T-cell (primary cell): Measurements from ENCODE around the gene EPS8L2. TPM values are rescaled to one million over a fixed set of nuclear protein-coding genes. Genes with fewer than 3 reads are reported as not detected.

ENCODE experiments used
- ATAC-seq, 4 experiments: fragments of 200-7000 bp in 3 of 4; fragments of 150-1000 bp in 1 of 4; cut with Tn5 transposase; replicated peaks in 1 of 4; 1 replicate in 3 of 4; 2 replicates in 1 of 4; pipeline ENCODE4 v1.10.0; 2021; ENCODE audit warnings: moderate library complexity in 3 of 4, mild to moderate bottlenecking in 2 of 4, moderate number of reproducible peaks in 1 of 4
- CTCF ChIA-PET, 2 donors: fragments of 300-600 bp; sonication (Branson Sonifier 250); formaldehyde crosslinking; loops; one replicate each; lab custom pipeline; 2022; ENCODE audit warnings: antibody characterized with exemption in 2 of 2; lab: Charles Lee
- POLR2A ChIA-PET, 2 donors: fragments of 300-600 bp; sonication (Branson Sonifier 250); formaldehyde crosslinking; loops; one replicate each; lab custom pipeline; 2022; ENCODE audit warnings: antibody characterized with exemption in 2 of 2; lab: Charles Lee
- DNase-seq, 35 experiments: peaks; one replicate each; pipeline versions ENCODE4 v3.0.0 to v3.0.0-alpha.2; 2013 to 2023
- H3K27ac ChIP-seq: one replicate; pipeline ENCODE4 v1.5.1; 2013; ENCODE audit warnings: low read length
- H3K27me3 ChIP-seq, 2 experiments: replicated peaks in 1 of 2; 1 replicate in 1 of 2; 2 replicates in 1 of 2; pipeline versions ENCODE4 v1.6.1 to v1.7.0; 2013; ENCODE audit warnings: low read length in 1 of 2, mixed read lengths in 1 of 2; ENCODE audit not compliant: control insufficient read depth in 2 of 2, insufficient read depth in 2 of 2; ENCODE audit errors: extremely low read depth in 1 of 2
- H3K36me3 ChIP-seq, 2 donors: 1 replicate in 1 of 2; 2 replicates in 1 of 2; pipeline versions ENCODE4 v1.6.1 to v1.7.0; 2013; ENCODE audit warnings: low read length in 1 of 2; ENCODE audit not compliant: control insufficient read depth in 2 of 2, insufficient read depth in 1 of 2; ENCODE audit errors: extremely low read depth in 1 of 2
- H3K4me1 ChIP-seq, 2 experiments: 1 replicate in 1 of 2; 2 replicates in 1 of 2; pipeline versions ENCODE4 v1.6.1 to v1.7.0; 2013; ENCODE audit warnings: low read length in 2 of 2, mixed read lengths in 1 of 2; ENCODE audit not compliant: insufficient read depth in 2 of 2, control insufficient read depth in 1 of 2; ENCODE audit errors: extremely low read depth in 1 of 2
- H3K4me3 ChIP-seq, 2 donors: 1 replicate in 1 of 2; 2 replicates in 1 of 2; pipeline versions ENCODE4 v1.5.1 to v1.7.0; 2013; ENCODE audit warnings: mild to moderate bottlenecking in 2 of 2, low read length in 1 of 2, moderate library complexity in 1 of 2; ENCODE audit not compliant: control insufficient read depth in 1 of 2; ENCODE audit errors: extremely low read depth in 1 of 2
- H3K9me3 ChIP-seq: 2 replicates; pipeline ENCODE4 v1.7.0; 2013
- H3K27ac Mint-ChIP-seq, 2 donors: one replicate each; pipeline ENCODE4 v1.8.0; 2020 to 2021; ENCODE audit warnings: mild to moderate bottlenecking in 2 of 2, mixed read lengths in 2 of 2
- H3K27me3 Mint-ChIP-seq, 2 donors: one replicate each; pipeline ENCODE4 v1.8.0; 2021 to 2022; ENCODE audit warnings: mixed read lengths in 2 of 2
- H3K36me3 Mint-ChIP-seq: one replicate; pipeline ENCODE4 v1.8.0; 2021; ENCODE audit warnings: mixed read lengths
- H3K4me1 Mint-ChIP-seq, 3 donors: one replicate each; pipeline ENCODE4 v1.8.0; 2020 to 2022; ENCODE audit warnings: mixed read lengths in 3 of 3, mild to moderate bottlenecking in 1 of 3
- H3K4me3 Mint-ChIP-seq, 3 donors: one replicate each; pipeline ENCODE4 v1.8.0; 2020 to 2022; ENCODE audit warnings: mild to moderate bottlenecking in 3 of 3, mixed read lengths in 3 of 3, moderate library complexity in 3 of 3
- H3K9me3 Mint-ChIP-seq, 3 donors: one replicate each; pipeline ENCODE4 v1.8.0; 2020 to 2022; ENCODE audit warnings: mixed read lengths in 3 of 3
- WGBS: methylation state at CpG from one replicate; pipeline ENCODE4 v1.1.5; 2013; ENCODE audit warnings: missing lambda C conversion rate; ENCODE audit not compliant: insufficient coverage; 5-methylcytosine and 5-hydroxymethylcytosine counted together
- total RNA-seq, 35 experiments: library from RNA in 6 of 35; stranded (reverse) in 6 of 35; fragments of 120-200 nt in 1 of 35; gene quantifications; one replicate each; pipeline versions ENCODE4 v1.2.1 to v1.2.4 and lab custom pipeline; 2013 to 2026

The EPS8L2 gene
- total RNA-seq, 5 donors from 2014 or later (not counting 1 experiment from before 2014, with no cell fraction given) = 7.5 to 18.5 (median 14.6) TPM

GRCh38 chr11:660681-661444 lies 45.2 kb upstream of the EPS8L2 start:
- Mint-ChIP-seq H3K4me1 (peaks cover 0 to 7% (median 0%) of the 10 kb centered on the region in 3 donors), H3K27me3 (no peaks in the 10 kb centered on the region), H3K9me3 (no peaks in the 10 kb centered on the region), H3K36me3 (peaks cover 15% of the 10 kb centered on the region), H3K4me3 (no peak overlapping the region), H3K27ac (no peak overlapping the region)
- Histone ChIP-seq H3K27me3 (no peaks in the 10 kb centered on the region), H3K27ac (no peak overlapping the region), H3K36me3 (peaks cover 19 to 39% of the 10 kb centered on the region in 2 donors), H3K4me3 (no peak overlapping the region), H3K4me1 (no peaks in the 10 kb centered on the region), H3K9me3 (no peaks in the 10 kb centered on the region)
- CTCF ChIA-PET = interaction anchor here in 1 of 2 donors (0.6 kb wide), 1 partner anchor 72 kb away, joined by 5 read pairs; no protein-coding TSS in a partner anchor
- no peak for DNase-seq
- WGBS = 96% methylated on average over 16 of the region's 19 CpGs
- ATAC-seq = no peak
- POLR2A ChIA-PET = interaction anchor here (0.5 to 0.8 kb wide), 3 partner anchors 9 to 62 kb away, joined by 3 to 5 read pairs (median 4); partner anchors contain the start of genes DEAF1 (in 1 of the 2) and TMEM80 (in 1 of the 2)

- Mint-ChIP-seq H3K4me3 (no peak overlapping the region), H3K27me3 (no peaks in the 10 kb centered on the region), H3K4me1 (peaks cover 0 to 7% (median 0%) of the 10 kb centered on the region in 3 donors), H3K27ac (no peak overlapping the region), H3K36me3 (peaks cover 22% of the 10 kb centered on the region), H3K9me3 (no peaks in the 10 kb centered on the region)
- peak in 3 of 4 experiments; percentile 45 to 61 (median 56) for ATAC-seq
- Histone ChIP-seq H3K4me1 (no peaks in the 10 kb centered on the region), H3K36me3 (peaks cover 30 to 35% of the 10 kb centered on the region in 2 donors), H3K27ac (no peak overlapping the region), H3K27me3 (no peaks in the 10 kb centered on the region), H3K9me3 (no peaks in the 10 kb centered on the region), H3K4me3 (no peak overlapping the region)
- DNase-seq = peak in 16 of 35 experiments; percentile 9 to 54 (median 34)
- WGBS = 75% methylated on average over 11 of the region's 15 CpGs
- ChIA-PET CTCF (no interaction called here), POLR2A (no interaction called here)
Observed at GRCh38 chr11:662689-663274, 43.2 kb upstream of the EPS8L2 start.

- H3K4me1 Mint-ChIP-seq = peaks cover 0 to 7% (median 0%) of the 10 kb centered on the region in 3 donors
- Histone ChIP-seq H3K36me3 (peaks cover 23% of the 10 kb centered on the region in 2 donors), H3K27me3 (no peaks in the 10 kb centered on the region), H3K4me1 (no peaks in the 10 kb centered on the region), H3K4me3 (no peak overlapping the region), H3K9me3 (no peaks in the 10 kb centered on the region), H3K27ac (no peak overlapping the region)
- peaks cover 18% of the 10 kb centered on the region for H3K36me3 Mint-ChIP-seq
- ATAC-seq (no peak), DNase-seq (no peak)
- H3K4me3 Mint-ChIP-seq = no peak overlapping the region
- H3K9me3 Mint-ChIP-seq = no peaks in the 10 kb centered on the region
- 96% methylated on average over 5 of the region's 15 CpGs for WGBS
- ChIA-PET POLR2A (no interaction called here), CTCF (interaction anchor here in 1 of 2 donors (0.6 kb wide), 1 partner anchor 16 kb away, joined by 3 read pairs; no protein-coding TSS in a partner anchor)
- no peaks in the 10 kb centered on the region for H3K27me3 Mint-ChIP-seq
- no peak overlapping the region for H3K27ac Mint-ChIP-seq
Observed at GRCh38 chr11:665062-665703, 40.8 kb upstream of the EPS8L2 start.

GRCh38 chr11:665704-666281 lies 40.2 kb upstream of the EPS8L2 start:
- CTCF ChIA-PET = no interaction called here
- no peaks in the 10 kb centered on the region for H3K9me3 ChIP-seq
- WGBS = 86% methylated on average over 10 of the region's 11 CpGs
- no peak overlapping the region for H3K4me3 ChIP-seq
- Mint-ChIP-seq H3K27ac (no peak overlapping the region), H3K27me3 (no peaks in the 10 kb centered on the region), H3K4me3 (no peak overlapping the region), H3K9me3 (no peaks in the 10 kb centered on the region), H3K4me1 (peaks cover 0 to 7% (median 0%) of the 10 kb centered on the region in 3 donors), H3K36me3 (peaks cover 18% of the 10 kb centered on the region)
- POLR2A ChIA-PET = interaction anchor here in 1 of 2 donors (0.5 kb wide), 1 partner anchor 59 kb away, joined by 3 read pairs; no protein-coding TSS in a partner anchor
- no peaks in the 10 kb centered on the region for H3K27me3 ChIP-seq
- H3K27ac ChIP-seq = no peak overlapping the region
- no peak for ATAC-seq
- peaks cover 17 to 23% of the 10 kb centered on the region in 2 donors for H3K36me3 ChIP-seq
- no peak for DNase-seq
- H3K4me1 ChIP-seq = no peaks in the 10 kb centered on the region

- H3K27ac Mint-ChIP-seq = no peak overlapping the region
Observed at GRCh38 chr11:673866-674265, 32.2 kb upstream of the EPS8L2 start.

GRCh38 chr11:674406-674805 lies 31.6 kb upstream of the EPS8L2 start:
- POLR2A ChIA-PET = no interaction called here
- H3K27me3 ChIP-seq = no peaks in the 10 kb centered on the region
- H3K9me3 Mint-ChIP-seq = no peaks in the 10 kb centered on the region
- H3K4me1 Mint-ChIP-seq = no peaks in the 10 kb centered on the region
- H3K27me3 Mint-ChIP-seq = no peaks in the 10 kb centered on the region
- peaks cover 22 to 35% of the 10 kb centered on the region in 2 donors for H3K36me3 ChIP-seq
- no peak overlapping the region for H3K27ac Mint-ChIP-seq
- DNase-seq = no peak
- H3K36me3 Mint-ChIP-seq = peaks cover 24% of the 10 kb centered on the region
- H3K9me3 ChIP-seq = no peaks in the 10 kb centered on the region
- no peak overlapping the region for H3K27ac ChIP-seq
- ATAC-seq = no peak
- no peaks in the 10 kb centered on the region for H3K4me1 ChIP-seq
- 95% methylated on average over 17 of the region's 17 CpGs for WGBS
- CTCF ChIA-PET = no interaction called here
- no peak overlapping the region for H3K4me3 Mint-ChIP-seq
- no peak overlapping the region for H3K4me3 ChIP-seq

More at GRCh38 chr11:673866-674265, 32.2 kb upstream of the EPS8L2 start:
- ChIA-PET CTCF (no interaction called here), POLR2A (interaction anchor here in 1 of 2 donors (0.5 kb wide), 1 partner anchor 175 kb away, joined by 3 read pairs; no protein-coding TSS in a partner anchor)
- Histone ChIP-seq H3K9me3 (no peaks in the 10 kb centered on the region), H3K36me3 (peaks cover 24 to 32% of the 10 kb centered on the region in 2 donors), H3K27me3 (no peaks in the 10 kb centered on the region), H3K4me1 (no peaks in the 10 kb centered on the region), H3K27ac (no peak overlapping the region), H3K4me3 (no peak overlapping the region)
- H3K36me3 Mint-ChIP-seq = peaks cover 24% of the 10 kb centered on the region
- H3K4me1 Mint-ChIP-seq = no peaks in the 10 kb centered on the region
- WGBS = no CpG with 5 or more reads among the region's 8 CpGs
- no peaks in the 10 kb centered on the region for H3K27me3 Mint-ChIP-seq
- H3K4me3 Mint-ChIP-seq = no peak overlapping the region
- no peak for DNase-seq
- ATAC-seq = no peak
- no peaks in the 10 kb centered on the region for H3K9me3 Mint-ChIP-seq
